Stimulated activated CD8-positive, alpha-beta memory T cell treated with anti-CD3 and anti-CD28 coated beads, Interleukin-4, amount 100 ng/mL, for 48 hours (primary cell): ENCODE data around the gene LDLRAD1.
"Not testable (repeated sequence)": the region's sequence is repeated elsewhere in the genome, so short reads cannot be mapped to it uniquely, and the experiment has no call there.

ENCODE experiments used
- DNase-seq: peaks from one replicate; pipeline ENCODE4 v3.0.0-alpha.2; 2020

LDLRAD1 gene

DNA sequence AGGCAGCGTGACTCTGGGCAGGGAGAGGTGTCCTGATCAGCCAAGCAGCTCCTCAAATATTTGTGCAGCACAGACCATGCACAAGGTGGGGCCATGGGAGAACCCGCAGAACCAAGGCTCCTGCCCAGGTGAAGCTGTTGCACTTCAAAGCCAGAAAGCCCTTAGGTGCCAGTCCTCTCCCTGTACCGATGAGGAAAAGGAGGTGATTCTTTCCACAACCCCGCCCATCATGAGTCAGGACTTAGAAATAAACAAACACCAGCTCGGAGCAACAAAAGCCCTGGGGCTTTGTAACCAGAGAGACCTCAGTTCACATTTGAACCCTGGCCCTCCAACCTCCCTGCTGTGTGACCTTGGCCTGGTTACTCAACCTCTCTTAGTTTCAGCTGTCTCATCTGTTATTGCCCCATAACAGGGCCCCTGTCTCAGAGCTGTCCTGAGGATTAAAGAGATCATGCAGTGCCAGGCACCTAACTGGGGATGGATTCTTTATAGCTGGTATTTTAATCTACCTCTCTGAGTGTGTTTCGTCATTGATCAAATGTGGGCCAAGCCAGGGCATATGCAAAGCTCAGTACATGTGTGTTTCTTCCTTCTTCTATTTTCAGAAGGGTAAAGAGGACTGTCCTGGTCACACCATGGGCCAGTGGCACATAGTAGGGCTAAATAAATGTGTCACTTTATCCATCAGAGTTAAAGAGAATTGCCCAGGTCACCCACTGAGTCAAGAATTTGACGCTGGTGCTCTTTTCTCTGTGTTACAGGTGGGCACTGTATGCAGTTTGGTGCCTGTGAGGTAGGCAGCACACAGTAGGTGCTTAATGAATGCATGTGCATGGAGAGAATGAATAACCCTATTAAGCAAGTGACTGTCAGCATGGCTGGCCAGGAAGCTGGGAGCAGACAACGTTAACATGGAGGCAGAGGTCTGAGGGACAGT, 1.4 kb downstream of the LDLRAD1 start:
- no peak for DNase-seq

DNA sequence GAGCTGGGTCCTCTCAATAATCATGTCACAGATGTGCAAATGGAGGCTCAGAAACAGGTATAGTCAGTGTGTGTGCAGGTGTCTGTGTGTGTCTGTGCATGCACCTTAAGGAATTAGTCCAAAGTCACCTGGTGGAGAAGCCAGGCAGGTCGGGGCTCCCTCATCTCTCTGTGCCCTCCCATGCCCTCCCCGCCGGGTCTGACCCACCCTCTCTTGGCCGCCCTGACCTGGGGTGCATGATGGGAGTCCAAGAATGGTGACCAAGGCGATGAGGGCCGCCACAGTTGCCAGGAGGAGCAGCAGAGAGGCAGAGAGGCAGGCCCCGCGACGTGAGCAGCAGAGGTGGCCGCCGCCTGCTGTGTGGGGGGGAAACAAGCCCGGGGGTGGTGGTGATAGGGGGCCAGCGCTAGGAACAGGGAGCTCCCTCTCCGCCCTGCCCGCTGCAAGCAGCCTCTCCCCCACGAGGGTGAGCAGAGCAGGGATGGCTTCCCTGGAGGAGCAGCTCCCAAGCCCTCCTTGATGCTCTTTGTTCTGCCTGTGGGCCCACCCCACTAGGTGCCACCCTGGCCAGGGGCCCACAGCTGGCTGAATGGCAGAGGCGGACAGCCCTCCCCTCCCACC, 3.9 kb downstream of the LDLRAD1 start:
- DNase-seq, result no peak

DNA sequence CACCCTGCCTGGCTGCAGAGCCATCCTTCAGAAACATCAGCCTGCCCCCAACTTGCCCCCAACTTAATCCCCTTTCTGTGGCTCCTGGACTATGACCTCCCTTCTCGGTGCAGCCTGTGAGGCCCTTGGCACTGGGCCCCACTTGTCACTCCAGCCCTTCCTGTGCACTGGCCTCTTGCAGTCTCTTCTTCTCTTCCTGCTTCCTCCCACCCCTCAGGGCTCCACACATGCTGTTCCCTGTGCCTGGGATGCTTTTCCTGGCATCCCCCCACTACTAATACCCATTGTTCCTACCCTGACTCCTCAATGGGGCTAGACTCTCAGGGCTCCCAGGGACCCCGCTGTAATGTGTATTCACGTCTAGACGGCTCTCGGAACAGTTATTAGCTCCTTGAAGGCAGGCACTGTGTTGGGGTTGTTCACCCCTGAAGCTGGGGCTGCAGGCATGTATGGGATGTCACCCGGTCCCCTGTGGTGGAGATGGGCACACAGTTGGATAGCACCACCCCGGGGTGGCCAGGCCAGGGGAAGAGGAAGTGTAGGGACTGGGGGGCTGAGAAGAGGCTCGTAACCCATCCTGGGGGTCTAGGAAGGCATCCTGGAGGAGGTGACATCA, 4.5 kb downstream of the LDLRAD1 start:
- DNase-seq, result no peak

DNA sequence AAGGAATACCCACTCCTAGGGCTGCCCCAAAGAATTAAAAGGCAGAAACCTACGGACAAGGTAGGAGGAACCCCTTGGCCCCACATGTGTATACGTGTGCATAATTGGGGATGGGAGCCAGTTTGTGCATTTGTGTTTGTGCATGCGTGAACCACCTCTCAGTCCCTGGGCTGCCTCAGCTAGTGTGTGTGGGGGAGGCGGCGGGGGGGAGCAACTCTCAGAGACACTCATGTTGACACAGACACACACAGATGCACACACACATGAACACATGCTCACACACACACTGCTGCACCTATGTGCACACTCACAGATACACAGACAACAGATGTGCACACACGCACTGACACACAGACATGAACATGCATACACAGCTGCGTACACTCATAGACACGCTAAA, 5.1 kb downstream of the LDLRAD1 start:
- DNase-seq, result no peak

DNA sequence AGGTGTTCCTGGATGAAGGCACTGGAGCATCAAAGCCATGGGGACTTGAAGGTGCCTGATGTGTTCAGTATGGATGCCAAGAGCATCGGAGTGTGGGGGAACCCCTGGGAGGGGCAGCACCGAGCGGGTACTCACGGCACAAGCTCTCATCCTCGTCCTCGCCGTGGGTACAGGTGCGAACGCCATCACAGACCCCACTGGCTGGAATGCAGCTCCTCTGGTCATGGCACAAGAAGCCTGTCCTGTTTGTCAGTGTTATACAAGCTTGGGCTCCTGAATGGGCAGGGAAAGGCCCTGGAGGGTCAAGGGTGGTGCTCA, 6.0 kb downstream of the LDLRAD1 start:
- DNase-seq, result no peak

DNA sequence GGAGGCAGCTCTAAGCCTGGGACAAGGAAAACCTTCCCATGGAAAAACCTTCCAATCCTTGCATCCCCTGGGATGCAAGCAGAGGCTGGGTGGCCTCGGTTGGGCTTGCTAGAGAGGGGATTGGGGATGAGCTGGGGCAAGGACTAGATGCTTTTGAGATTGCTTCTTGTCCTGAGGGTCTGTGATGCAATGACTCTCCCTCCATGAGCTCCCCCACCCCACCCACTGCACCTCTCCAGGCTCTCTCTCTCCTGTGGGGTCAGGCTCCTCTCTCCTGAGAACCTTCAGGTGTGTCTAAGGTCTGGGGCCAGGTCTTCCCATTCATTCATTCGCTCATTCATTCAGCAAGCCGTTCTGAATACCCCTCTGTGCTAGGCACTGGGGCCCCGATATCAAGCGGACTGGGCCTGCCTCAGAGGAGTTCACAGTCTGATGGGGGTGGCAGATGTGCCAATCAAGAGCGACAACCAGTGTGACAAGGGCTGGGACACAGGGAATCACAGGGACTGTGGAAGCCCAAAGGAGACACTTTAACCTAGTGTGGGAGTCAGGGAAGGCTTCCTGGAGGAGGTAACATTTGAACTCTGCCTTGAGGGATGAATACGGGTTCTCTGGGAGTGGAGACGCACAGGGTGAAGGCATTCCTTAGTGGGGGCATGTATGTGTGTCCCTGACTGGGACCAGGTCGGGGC, 6.5 kb downstream of the LDLRAD1 start:
- DNase-seq, result no peak

DNA sequence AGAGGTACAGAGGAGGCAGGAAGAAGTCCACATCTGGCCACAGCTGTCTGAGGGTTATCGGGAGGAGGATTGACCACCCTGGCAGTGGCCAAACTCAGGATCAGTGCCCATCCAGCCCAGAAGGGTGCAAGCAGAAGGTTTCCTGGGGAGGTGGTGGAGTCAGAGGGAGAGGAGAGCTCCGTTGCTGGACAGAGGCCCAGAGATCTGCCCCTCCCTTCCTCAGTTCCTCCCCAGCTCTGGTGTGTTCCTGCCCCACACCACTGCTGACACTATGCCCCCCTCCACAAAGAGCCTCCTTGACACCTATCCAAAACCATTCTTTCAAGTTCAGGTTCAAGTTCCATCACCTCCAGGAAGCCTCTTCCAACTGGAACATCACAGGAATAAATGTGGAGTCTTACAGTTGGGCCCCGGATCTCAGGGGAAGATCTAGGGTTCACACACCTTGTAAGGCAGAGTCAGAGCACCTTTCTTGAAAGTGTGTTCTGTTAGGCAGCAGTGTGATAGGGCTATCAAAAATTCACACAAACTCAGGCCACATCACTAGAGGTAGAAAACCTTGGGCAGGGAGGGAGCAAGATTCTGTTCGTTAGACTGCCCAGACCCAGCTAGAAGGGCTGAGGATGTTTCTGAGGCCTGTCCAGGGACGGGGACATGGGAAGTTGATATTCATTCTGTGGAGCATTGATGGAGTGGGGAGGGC, 7.4 kb downstream of the LDLRAD1 start:
- no peak for DNase-seq

DNA sequence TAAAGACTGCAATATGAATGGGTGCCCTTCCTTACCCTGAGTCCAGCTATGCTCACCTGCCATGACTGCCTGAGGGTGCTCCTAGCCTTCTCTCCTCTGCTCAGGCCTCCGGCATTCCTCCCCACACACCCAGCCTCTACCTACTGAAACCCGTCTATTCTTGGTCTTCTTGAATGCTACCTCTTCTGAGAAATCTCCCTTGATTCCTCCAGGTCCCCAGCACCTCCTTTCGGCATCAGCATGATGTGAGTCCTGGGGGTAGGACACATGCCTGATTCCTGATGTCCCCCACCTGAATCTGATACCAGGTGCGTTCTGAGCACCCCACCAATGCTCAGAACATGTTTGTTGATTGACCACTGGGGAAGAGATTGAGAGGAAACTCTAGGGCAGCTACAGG, 8.6 kb downstream of the LDLRAD1 start:
- no peak for DNase-seq

DNA sequence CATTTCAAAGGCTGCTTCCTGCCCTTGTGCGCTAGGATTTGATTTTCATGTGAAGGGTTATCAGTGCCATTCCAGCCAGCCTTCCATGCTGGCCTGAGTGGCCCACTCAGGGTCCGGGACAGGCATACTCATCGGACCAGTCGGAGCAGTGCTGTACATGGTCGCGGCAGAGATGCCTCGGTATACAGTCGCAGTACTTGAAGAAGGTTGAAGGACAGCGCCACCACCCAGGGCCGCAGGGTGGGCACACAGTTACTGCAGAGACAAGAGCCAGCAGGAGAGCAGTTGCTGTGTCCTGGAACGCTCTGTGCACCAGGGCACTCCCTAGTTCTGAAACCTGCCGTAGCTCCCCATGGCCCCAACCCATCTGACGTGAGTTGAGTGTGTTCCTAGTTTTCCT, 9.1 kb downstream of the LDLRAD1 start:
- no peak for DNase-seq

DNA sequence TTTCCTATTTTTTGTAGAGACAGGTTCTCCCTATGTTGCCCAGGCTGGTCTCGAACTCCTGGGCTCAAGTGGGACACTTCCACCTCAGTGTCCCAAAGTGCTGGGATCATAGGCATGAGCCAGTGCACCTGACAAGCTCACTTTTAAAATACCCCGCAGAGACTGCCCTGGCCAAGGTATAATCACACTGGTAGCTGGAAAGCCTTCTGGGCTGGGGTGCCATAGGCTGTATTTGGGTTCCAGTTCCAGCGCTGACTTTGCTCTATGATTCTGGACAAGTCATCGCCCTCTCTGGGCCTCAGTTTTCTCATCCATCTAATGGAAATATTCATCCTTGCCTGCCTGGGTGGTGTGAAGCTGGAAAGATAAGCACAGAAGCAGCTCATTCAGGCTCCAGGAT, 10.4 kb downstream of the LDLRAD1 start:
- DNase-seq, result no peak

DNA sequence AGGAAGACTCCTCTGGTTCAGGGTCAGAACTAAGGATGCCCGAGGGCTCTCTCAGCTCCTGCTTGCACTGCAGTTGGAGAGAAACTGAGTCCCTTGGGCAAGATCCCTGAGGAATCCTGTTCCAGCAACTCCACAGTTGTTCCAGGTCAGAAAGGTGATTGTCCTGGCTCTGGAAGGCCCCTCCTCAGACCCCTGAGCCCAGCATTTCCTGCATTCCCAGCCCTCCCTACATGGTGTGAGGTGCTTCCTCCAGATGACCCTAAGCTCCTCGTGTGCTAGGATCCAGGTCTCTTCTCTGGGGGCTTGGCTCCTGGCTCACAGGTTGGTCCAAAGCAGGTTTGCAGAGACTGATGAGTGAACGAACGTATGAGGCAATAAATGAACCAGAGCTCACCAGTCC, 11.5 kb downstream of the LDLRAD1 start:
- DNase-seq, result no peak

DNA sequence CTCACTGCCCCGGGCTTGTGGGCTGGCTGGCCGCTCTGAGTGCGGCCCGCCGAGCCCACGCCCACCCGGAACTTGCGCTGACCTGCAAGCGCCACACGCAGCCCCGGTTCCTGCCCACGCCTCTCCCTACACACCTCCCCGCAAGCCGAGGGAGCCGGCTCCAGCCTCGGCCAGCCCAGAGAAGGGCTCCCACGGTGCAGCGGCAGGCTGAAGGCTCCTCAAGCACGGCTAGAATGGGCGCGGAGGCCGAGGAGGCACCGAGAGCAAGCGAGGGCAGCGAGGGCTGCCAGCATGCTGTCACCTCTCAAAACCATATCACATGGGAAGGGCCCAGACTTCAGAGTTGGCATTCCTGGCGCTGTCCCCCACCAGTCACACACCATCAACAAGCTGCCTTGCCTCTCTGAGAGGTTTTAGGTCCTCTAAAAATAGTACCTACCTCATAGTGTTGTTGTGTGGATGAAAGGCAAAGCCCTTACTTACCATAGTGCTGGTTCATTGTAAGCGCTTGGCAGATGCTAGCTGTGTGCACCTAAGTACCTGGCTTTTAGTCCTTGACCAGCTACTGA, 13.4 kb downstream of the LDLRAD1 start:
- no peak for DNase-seq

DNA sequence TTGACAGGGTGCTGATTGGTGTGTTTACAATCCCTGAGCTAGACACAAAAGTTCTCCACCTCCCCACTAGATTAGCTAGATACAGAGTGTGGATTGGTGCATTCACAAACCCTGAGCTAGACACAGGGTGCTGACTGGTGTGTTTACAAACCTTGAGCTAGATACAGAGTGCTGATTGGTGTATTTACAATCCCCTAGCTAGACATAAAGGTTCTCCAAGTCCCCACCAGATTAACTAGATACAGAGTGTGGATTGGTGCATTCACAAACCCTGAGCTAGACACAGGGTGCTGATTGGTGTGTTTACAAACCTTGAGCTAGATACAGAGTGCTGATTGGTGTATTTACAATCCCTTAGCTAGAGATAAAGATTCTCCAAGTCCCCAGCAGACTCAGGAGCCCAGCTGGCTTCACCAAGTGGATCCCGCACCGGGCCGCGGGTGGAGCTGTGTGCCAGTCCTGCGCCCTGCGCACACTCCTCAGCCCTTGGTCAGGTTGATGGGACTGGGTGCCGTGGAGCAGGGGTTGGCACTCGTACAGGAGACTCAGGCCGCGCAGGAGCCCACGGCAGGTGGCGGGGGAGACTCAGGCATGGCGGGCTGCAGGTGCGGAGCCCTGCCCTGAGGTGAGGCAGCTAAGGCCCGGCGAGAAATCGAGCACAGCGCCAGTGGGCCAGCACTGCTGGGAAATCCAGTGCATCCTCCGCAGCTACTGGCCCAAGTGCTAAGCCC, 14.1 kb downstream of the LDLRAD1 start:
- not testable (repeated sequence) for DNase-seq

DNA sequence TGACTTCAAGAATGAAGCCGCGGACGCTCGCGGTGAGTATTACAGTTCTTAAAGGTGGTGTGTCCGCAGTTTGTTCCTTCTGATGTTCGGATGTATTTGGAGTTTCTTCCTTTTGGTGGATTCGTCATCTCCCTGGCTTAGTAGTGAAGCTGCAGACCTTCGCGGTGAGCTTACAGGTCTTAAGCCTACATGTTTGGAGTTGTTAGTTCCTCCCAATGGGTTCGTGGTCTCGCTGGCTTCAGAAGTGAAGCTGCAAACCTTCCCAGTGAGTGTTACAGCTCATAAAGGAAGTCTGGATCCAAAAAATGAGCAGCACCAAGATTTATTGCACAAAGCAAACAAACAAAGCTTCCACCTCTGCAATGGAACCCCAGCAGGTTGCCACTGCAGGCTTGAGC, 14.7 kb downstream of the LDLRAD1 start:
- no peak for DNase-seq

DNA sequence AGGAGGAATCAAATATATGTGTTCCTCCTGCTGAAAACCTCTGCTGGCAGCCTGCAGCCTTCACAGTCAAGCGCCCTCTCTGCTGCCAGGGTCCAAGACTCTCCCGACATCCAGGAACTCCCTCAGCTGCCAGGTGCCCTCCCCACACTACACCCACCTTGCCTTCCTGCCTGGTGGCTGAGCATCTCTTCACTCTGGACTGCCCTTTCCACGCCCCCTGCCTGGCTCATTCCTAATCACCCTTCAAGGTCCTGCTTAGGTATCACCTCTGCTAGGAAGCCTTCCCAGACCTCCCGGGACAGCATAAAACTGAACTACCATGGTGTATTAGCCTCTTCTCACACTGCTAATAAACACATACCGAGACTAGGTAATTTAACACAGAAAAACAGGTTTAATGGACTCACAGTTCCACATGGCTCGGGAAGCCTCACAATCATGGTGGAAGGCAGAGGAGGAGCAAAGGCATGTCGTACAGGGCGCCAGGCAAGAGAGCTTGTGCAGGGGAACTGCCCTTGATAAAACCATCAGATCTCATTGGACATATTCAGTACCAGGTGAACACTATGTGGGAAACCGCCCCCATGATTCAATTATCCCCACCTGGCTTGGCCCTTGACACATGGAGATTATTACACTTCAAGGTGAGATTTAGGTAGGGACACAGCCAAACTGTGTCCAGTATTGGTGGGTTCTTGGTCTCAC, 15.3 kb downstream of the LDLRAD1 start:
- no peak for DNase-seq

DNA sequence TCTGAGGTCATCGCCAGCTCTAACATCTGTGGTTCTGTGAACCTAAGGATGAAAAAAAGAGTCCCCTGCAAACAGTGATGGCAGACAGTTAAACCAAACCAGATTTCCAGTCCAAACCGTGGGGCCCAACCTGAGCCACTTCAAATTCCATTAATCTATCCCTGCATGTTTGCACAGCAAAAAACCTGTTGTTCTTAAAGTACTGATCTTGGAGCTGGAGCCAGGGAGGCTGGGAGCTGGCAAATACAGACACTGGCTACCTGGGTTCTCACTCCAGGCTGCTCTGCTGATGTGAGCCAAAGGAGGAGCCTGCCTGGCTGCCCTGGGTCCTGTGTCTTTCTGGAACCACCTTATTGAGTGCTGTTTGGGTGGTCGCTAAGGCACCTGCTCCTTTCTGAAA, 16.4 kb downstream of the LDLRAD1 start:
- DNase-seq, result no peak

DNA sequence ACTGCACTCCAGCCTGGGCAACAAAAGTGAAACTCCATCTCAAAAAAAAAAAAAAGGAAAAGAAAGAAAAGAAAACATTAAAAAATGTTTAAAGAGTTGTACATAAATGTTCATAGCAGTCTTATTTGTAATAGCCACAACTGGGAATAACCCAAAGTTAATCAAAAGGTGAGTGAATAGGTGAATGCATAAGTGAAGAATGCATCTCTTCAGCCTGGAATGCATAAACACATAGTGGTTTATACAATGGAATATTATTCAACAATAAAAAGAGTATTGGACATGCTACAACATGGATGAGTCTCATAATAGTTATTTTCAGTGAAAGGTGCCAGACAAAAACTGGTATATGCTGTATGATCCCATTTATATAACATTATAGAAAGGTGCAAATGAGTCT, 18.1 kb downstream of the LDLRAD1 start:
- no peak for DNase-seq

DNA sequence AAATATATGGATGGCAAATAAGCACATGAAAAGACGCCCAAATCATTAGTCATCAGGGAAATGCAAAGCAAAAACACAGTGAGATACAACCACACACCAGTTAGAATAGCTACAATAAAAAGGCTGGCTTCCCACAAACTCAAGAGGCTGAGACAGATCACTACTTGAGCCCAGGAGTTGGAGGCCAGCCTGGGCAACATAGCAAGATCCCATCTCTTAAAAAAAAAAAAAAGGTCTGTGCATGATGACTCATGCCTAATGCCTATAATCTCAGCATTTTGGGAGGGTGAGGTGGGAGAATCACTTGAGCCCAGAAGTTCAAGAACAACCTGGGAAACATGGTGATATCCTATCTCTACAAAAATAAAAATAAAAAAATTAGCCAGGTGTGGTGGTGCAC, 19.8 kb downstream of the LDLRAD1 start:
- DNase-seq, result no peak

DNA sequence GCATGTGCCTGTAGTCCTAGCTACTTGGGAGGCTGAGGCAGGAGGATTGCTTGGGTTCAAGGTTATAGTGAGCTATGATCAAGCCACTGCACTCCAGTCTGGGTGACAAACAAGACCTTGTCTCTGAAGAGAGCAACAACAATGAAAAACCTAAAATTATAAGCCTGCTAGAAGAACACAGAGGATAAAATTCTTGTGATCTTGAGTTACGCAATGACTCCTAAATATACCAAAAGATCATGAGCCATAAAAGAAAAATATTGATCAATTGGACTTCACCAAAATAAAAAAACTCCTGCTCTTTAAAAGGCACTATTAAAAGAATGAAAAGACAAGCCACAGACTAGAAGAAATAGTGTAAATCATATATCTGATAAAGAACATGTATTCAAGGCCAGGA, 22.3 kb downstream of the LDLRAD1 start:
- no peak for DNase-seq

DNA sequence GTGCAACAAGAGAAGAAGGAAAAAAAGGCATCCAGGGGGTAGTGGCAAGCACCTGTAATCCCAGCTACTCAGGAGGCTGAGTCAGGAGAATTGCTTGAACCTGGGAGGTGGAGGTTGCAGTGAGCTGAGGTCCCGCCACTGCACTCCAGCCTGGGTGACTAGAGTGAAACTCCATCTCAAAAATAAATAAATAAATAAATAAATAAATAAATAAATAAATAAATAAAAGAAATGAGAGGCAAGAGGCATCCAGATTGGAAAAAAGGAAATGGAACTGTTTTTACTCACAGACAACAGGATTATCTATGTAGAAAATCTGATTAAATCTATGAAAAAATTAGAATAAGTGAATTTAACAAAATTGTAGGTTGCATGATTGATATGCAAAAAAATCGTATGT, 23.5 kb downstream of the LDLRAD1 start:
- DNase-seq, result not testable (repeated sequence)
